ENCODE measurements around the gene CDSN. TPM values are rescaled to one million over a fixed set of nuclear protein-coding genes. Genes with fewer than 3 reads are reported as not detected.
A peak's percentile ranks its signal among the peaks of the same experiment; 100 is the strongest.

CDSN gene
- total RNA-seq, 1 donor from 2014 or later = not detected

DNA sequence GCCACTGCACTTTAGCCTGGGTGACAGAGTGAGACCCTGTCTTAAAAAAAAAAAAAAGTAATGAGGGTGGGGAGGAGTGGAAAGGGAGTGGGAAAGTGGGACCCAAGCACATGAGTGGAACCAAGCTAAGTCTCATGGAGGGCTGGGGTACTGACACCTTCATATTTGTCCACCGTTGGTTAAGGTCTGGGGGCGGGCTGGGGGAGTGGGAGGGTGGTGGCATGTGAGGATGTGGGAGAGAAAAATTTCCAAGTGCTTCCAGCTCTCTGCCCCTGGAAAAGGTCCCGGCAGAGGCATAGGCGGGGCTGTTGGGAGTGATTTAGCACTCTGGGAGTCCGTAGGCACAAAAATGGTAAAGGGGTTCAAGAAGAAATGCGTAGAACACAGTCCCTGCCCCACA lies 12.6 kb upstream of the CDSN start:
- TF ChIP-seq, protein P1, sequence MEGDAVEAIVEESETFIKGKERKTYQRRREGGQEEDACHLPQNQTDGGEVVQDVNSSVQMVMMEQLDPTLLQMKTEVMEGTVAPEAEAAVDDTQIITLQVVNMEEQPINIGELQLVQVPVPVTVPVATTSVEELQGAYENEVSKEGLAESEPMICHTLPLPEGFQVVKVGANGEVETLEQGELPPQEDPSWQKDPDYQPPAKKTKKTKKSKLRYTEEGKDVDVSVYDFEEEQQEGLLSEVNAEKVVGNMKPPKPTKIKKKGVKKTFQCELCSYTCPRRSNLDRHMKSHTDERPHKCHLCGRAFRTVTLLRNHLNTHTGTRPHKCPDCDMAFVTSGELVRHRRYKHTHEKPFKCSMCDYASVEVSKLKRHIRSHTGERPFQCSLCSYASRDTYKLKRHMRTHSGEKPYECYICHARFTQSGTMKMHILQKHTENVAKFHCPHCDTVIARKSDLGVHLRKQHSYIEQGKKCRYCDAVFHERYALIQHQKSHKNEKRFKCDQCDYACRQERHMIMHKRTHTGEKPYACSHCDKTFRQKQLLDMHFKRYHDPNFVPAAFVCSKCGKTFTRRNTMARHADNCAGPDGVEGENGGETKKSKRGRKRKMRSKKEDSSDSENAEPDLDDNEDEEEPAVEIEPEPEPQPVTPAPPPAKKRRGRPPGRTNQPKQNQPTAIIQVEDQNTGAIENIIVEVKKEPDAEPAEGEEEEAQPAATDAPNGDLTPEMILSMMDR (conservative IDR thresholded peaks at IDR 0.05) = no peak
- no peak overlapping the region for H3K4me3 Mint-ChIP-seq
- peaks cover 17% of the 10 kb centered on the region for H3K27me3 Mint-ChIP-seq (ENCODE audit: low read depth)

DNA sequence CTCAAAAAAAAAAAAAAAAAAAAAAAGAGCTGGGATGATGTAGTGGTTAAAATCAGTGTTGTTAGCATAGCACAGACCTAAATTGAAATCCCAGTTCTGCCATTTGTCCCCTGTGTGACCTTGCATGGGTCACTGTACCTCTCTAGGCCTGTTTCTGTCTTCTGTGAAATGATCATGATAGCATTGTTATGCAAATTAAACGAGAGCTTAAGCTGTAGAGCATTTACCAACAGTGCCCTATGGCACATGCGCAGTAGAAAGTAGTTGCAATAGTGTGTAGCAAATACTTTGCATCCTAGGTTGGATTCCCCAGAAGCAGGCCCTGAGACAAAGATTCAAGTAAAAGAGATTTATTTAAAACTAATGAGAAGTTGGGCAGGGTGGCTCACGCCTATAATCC lies 11.3 kb upstream of the CDSN start:
- TF ChIP-seq, protein P1 (conservative IDR thresholded peaks at IDR 0.05) = no peak
- H3K4me3 Mint-ChIP-seq = no peak overlapping the region
- H3K4me1 Mint-ChIP-seq = peaks cover 5% of the 10 kb centered on the region
- no peaks in the 10 kb centered on the region for H3K36me3 Mint-ChIP-seq (ENCODE audit: low read depth)
- H3K27me3 Mint-ChIP-seq (ENCODE audit: low read depth) = peaks cover 17% of the 10 kb centered on the region
- DNase-seq (ENCODE audit: low read depth, low spot score) = no peak
- no peaks in the 10 kb centered on the region for H3K9me3 Mint-ChIP-seq
- H3K27ac Mint-ChIP-seq (ENCODE audit: unreplicated experiment) = no peak overlapping the region

More for the DNA sequence above, 12.6 kb upstream of the CDSN start:
- Mint-ChIP-seq H3K27ac (ENCODE audit: unreplicated experiment) (no peak overlapping the region), H3K4me1 (peaks cover 10% of the 10 kb centered on the region), H3K9me3 (peaks cover 4% of the 10 kb centered on the region), H3K36me3 (ENCODE audit: low read depth) (no peaks in the 10 kb centered on the region)
- DNase-seq (ENCODE audit: low read depth, low spot score) = no peak

DNA sequence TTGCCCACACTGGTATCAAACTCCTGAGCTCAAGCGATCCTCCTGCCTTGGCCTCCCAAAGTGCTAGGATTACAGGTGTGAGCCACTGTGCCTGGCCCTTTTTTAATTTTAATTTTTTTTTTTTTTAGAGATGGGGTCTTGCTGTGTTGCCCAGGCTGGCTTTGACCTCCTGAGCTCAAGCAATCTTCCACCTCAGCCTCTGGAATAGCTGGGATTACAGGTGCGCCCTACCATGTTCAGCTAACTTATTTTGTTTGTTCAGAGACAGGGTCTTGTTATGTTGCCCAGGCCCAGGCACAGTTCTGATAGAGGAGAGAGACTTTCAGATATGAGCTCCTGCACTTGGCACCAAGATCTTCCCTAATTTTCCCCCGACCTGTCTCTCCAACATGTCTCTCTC lies 10.5 kb upstream of the CDSN start:
- no peaks in the 10 kb centered on the region for H3K36me3 Mint-ChIP-seq (ENCODE audit: low read depth)
- H3K4me3 Mint-ChIP-seq = no peak overlapping the region
- H3K27me3 Mint-ChIP-seq (ENCODE audit: low read depth) = peaks cover 17% of the 10 kb centered on the region
- TF ChIP-seq, protein P1 (conservative IDR thresholded peaks at IDR 0.05) = no peak
- H3K4me1 Mint-ChIP-seq = peaks cover 5% of the 10 kb centered on the region
- H3K27ac Mint-ChIP-seq (ENCODE audit: unreplicated experiment) = no peak overlapping the region
- DNase-seq (ENCODE audit: low read depth, low spot score) = no peak
- H3K9me3 Mint-ChIP-seq = no peaks in the 10 kb centered on the region

DNA sequence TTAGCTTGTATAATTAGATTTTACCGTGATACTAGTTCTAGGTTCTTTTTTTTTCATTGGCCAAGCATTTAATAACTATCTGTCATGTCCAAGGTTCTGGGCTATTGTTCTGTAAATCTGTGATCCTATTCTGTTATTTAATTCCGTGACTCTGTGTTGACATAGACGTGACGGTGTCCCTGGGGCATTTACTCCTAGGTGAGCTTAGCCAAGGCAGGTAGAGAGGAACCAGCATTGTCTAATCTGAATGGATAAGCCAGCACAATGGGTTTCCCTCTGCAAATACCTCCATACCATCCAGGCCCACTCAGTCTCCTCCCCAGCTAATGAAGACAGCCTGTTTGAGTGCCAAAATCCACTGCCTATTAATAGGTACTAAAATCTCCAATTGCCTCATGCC lies 8.9 kb upstream of the CDSN start:
- Mint-ChIP-seq H3K27me3 (ENCODE audit: low read depth) (peaks cover 17% of the 10 kb centered on the region), H3K4me1 (peaks cover 14% of the 10 kb centered on the region), H3K4me3 (no peak overlapping the region), H3K36me3 (ENCODE audit: low read depth) (no peaks in the 10 kb centered on the region), H3K27ac (ENCODE audit: unreplicated experiment) (no peak overlapping the region), H3K9me3 (no peaks in the 10 kb centered on the region)
- TF ChIP-seq, protein P1 (conservative IDR thresholded peaks at IDR 0.05) = no peak
- no peak for DNase-seq (ENCODE audit: low read depth, low spot score)

DNA sequence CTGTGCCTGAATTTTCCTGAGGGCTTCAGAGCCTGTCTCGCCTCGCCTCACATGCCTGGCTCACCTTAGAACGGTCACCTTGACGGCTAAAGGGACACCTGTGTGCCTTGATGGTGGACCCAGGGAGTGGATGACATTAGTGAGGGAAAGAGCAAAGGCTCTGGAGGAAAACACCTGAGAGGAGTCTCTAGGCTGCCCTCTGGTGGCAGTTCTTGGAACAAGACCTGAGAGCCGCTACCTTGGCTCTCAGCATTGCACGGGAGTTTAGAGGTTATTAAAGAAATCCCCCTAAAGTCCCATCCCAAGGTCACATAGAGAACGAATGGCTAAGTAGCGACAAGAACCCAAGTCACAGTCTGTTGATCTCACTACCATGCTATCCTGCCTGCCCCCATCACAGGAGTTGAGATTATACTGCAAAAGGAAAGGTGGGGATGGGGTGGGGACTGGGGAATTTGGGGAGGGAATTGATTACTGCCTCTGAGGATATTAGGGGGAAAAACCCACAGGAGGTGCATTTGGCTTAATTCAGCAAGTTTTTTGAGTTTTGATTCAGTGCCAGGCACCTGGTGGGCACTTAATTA lies 7.9 kb upstream of the CDSN start:
- H3K4me3 Mint-ChIP-seq = no peak overlapping the region
- peak; percentile 70 for DNase-seq (ENCODE audit: low read depth, low spot score)
- TF ChIP-seq, protein P1 (conservative IDR thresholded peaks at IDR 0.05) = peak; percentile 86
- H3K36me3 Mint-ChIP-seq (ENCODE audit: low read depth) = no peaks in the 10 kb centered on the region
- H3K9me3 Mint-ChIP-seq = no peaks in the 10 kb centered on the region
- peaks cover 17% of the 10 kb centered on the region for H3K27me3 Mint-ChIP-seq (ENCODE audit: low read depth)
- H3K4me1 Mint-ChIP-seq = peaks cover 14% of the 10 kb centered on the region
- no peak overlapping the region for H3K27ac Mint-ChIP-seq (ENCODE audit: unreplicated experiment)
